Duodenal mucosa (tissue), 2 donors: ENCODE data around the gene CPE.

Experiments
- H3K27ac ChIP-seq: one replicate; pipeline ENCODE4 v1.7.0; 2013; ENCODE audit warnings: low read depth, low read length
- H3K27me3 ChIP-seq, 2 donors: one replicate each; pipeline ENCODE4 v1.7.0; 2013; ENCODE audit warnings: low read length in 2 of 2, control low read depth in 1 of 2; ENCODE audit not compliant: insufficient read depth in 2 of 2, control insufficient read depth in 1 of 2
- H3K36me3 ChIP-seq, 2 donors: one replicate each; pipeline ENCODE4 v1.7.0; 2013; ENCODE audit warnings: low read length in 2 of 2, control low read depth in 1 of 2; ENCODE audit not compliant: insufficient read depth in 2 of 2, control insufficient read depth in 1 of 2
- H3K4me1 ChIP-seq, 2 donors: one replicate each; pipeline ENCODE4 v1.7.0; 2013; ENCODE audit warnings: low read length in 2 of 2, control low read depth in 1 of 2; ENCODE audit not compliant: insufficient read depth in 2 of 2, control insufficient read depth in 1 of 2
- H3K4me3 ChIP-seq, 2 donors: one replicate each; pipeline ENCODE4 v1.7.0; 2013; ENCODE audit warnings: low read length in 2 of 2, low read depth in 1 of 2
- H3K9ac ChIP-seq, 2 donors: one replicate each; pipeline ENCODE4 v1.7.0; 2013; ENCODE audit warnings: low read length in 2 of 2, low read depth in 1 of 2
- H3K9me3 ChIP-seq, 2 donors: one replicate each; pipeline ENCODE4 v1.7.0; 2013; ENCODE audit warnings: low read length in 2 of 2, control low read depth in 1 of 2; ENCODE audit not compliant: control insufficient read depth in 1 of 2

The CPE gene

DNA sequence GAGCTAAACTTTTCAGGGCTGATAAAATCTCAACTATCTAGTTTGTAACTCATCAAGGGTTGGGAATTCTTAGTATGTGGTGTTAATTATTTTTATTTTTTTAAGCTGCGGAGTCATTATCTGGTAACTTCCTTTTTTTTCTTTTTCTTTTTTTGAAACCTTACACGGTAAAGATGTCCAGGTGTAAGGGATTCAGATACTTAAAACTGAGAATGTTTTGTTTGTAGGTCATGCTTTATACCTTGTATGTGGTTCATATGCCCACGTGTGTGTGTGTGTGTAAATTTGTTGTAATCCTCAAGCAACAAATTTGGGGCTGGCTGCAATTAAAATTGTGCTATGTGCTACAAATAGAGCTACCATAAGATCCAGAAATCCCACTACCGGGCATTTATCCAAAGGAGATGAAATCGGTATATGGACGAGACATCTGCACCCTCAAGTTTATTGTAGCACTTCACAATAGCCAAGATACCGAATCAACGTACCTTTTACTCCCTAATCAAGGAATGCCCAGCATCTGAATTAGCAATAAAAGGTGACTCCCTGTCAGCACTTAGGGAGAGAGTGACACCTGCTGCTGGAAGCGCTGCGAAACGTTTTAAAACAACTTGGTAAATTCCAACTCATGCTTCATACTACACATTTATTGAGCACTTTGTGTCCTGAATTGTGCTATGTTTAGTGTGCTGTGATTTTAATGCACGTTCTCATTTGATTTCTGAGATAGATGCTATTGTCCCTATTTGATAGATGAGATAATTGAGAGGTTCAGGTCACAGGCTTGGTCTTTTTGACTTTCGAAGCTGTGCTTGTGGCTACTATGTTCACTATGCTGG, 35.2 kb upstream of the CPE start:
- no peaks in the 10 kb centered on the region for H3K27me3 ChIP-seq
- H3K36me3 ChIP-seq, result peaks cover 8 to 37% of the 10 kb centered on the region in 2 donors
- H3K9ac ChIP-seq, result no peak overlapping the region
- H3K4me1 ChIP-seq, result no peaks in the 10 kb centered on the region
- H3K9me3 ChIP-seq, result no peaks in the 10 kb centered on the region
- H3K27ac ChIP-seq, result no peak overlapping the region
- no peak overlapping the region for H3K4me3 ChIP-seq

DNA sequence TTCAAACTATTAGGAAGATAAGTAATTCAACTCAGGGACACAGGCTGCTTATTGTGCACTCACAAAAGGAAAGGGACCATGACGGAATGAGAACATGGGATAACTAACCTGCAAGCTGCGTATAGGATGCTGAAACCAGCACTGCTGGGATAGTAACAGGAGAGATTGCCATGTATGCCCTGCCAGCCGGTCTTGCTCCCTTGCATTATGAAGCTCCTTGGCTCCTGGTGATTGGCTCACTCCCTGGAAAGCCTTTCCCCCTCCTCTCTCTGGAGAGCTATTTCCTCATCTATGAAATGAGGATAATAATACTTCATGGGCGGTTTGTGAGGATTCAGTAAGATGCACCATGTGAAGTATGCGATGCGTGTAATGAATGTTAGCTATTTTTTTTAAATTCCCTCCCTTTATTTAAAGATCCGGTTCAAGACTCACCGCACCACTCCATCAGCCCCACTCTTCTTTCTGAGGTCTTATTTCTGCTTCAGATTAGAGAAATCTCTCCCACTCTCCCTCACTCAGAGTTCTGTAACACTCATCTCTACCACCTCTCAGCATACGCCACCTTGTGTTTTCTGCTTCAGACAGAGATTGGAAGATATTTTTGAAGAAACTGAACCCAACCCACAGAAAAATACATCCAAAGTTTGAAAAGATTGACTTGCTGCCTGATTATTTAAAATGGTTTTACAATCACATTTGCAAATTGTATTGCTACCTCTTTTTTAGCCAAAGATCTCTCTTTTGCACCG, 33.0 kb upstream of the CPE start:
- Histone ChIP-seq H3K9ac (no peak overlapping the region), H3K9me3 (no peaks in the 10 kb centered on the region), H3K4me1 (no peaks in the 10 kb centered on the region), H3K4me3 (no peak overlapping the region), H3K27me3 (no peaks in the 10 kb centered on the region), H3K27ac (no peak overlapping the region), H3K36me3 (peaks cover 0 to 16% of the 10 kb centered on the region in 2 donors)

DNA sequence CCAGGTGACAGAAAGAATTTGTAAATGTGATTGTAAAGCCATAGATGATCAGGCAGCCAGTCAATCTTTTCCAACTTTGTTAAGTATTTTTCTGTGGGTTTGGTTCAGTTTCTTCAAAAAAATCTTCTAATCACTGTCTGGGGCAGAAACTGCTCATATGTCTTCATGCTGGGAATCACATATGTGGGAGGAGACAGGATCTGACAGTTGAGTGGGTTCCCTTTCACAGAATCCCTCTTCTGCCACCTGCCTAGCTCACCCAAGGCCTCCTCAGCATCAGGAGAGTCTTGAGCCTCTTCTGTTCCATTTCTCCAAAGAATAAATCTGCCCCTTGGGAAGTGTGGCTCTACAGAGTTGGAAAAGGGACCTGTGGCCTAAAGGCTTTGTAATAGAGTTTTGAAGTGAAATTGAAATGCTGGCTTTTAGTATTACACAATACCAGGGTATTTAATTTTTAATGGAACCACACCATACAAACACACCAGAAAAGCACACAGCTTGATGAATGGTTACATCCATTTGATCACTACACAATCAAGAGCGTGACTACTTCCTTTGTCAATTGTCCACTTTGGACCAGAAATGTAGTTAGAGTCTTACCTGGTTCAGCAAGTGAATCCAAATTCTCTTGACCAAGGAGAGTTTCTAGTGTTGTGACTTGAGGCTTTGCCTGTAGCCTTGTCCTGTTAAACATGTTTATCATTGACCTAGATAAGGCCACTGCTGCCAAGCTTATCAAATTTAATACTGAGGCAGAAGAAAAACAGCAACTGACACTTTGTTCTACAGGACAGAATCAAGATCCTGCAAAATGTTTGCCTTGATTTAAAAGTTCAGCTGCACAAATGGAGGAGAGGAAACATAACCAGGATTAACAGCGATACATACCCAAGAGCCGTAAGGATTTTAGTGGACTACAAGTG, 30.9 kb upstream of the CPE start:
- peaks cover 0 to 6% of the 10 kb centered on the region in 2 donors for H3K36me3 ChIP-seq
- no peaks in the 10 kb centered on the region for H3K9me3 ChIP-seq
- H3K27me3 ChIP-seq, result no peaks in the 10 kb centered on the region
- H3K4me1 ChIP-seq, result no peaks in the 10 kb centered on the region
- H3K27ac ChIP-seq, result no peak overlapping the region
- H3K4me3 ChIP-seq, result no peak overlapping the region
- H3K9ac ChIP-seq, result no peak overlapping the region

DNA sequence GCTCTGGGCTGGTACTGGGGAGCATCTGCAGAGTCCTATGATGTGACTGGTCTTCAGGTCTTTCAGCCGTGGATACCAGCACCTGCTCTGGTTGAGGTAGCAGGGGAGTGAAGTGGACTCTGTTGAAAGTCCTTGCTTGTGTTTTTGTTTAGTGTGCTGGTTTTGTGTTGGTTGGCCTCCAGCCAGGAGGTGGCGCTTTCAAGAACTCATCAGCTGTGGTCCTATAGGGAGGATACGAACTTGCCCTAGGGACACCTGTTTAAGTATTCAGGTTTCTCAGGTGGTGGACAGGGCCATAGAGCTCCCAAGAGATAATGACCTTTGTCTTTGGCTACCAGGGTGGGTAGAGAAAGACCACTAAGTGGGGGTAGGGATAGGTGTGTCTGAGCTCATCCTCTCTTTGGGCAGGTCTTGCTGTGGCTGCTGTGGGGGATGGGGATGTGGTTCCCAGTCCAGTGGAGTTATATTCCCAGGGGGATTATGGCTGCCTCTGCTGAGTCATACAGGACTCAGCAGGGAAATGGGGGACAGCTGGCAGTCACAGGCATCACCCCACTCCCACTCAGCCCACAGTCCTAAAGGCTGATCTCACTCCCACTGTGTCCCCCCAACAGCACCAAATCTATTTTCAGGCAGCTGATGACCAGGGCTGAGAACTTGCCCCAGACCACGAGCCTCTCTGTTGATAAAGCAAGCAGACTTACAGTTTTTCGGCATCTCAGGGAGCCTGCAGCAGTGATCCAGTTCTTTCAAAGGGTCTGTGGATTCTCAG, 27.3 kb upstream of the CPE start:
- Histone ChIP-seq H3K36me3 (no peaks in the 10 kb centered on the region), H3K4me3 (no peak overlapping the region), H3K4me1 (no peaks in the 10 kb centered on the region), H3K27me3 (peaks cover 0 to 3% of the 10 kb centered on the region in 2 donors), H3K9me3 (no peaks in the 10 kb centered on the region), H3K9ac (no peak overlapping the region), H3K27ac (no peak overlapping the region)

DNA sequence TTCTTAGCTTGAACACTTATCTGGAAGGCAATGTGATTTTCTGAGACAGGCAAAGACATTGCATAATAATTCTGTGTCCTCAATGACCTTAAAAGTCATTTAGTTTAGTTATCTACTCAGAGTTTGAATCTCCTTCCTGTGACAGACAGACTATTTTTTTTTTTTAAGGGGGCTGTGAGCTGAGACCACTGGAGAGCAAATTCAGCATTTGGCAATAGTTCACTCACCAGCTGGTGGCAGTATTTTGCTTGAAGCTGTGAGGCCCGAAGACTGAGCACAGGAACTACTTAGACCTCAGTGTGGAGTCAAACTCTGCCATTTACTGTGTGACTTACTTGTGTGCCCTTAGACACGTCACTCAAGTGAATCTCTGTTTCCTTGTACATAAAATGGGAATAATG, 22.9 kb upstream of the CPE start:
- no peak overlapping the region for H3K27ac ChIP-seq

DNA sequence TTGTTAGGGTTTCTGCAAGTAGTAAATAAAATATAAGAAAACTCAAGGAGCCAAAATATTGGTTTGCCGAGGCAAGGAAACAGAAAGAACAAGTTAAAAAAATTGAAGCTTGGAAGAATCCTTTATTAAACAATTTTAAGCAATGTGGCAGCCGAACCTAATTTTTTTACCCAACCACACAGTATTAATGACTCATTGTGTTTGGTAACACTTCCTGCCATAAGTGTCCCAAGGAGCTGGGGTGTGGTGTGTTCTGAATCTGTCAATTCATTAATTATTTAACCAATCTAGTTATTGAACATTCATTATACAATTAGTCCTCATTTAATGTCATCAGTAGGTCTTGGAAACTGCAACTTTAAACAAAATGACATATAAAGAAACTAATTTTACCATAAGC, 19.3 kb upstream of the CPE start:
- Histone ChIP-seq H3K4me3 (no peak overlapping the region), H3K27ac (no peak overlapping the region), H3K4me1 (peaks cover 0 to 2% of the 10 kb centered on the region in 2 donors), H3K9ac (no peak overlapping the region), H3K9me3 (no peaks in the 10 kb centered on the region), H3K27me3 (peaks cover 0 to 3% of the 10 kb centered on the region in 2 donors), H3K36me3 (no peaks in the 10 kb centered on the region)

More for the DNA sequence above, 22.9 kb upstream of the CPE start:
- Histone ChIP-seq H3K27me3 (peaks cover 0 to 3% of the 10 kb centered on the region in 2 donors), H3K9me3 (no peaks in the 10 kb centered on the region), H3K36me3 (no peaks in the 10 kb centered on the region), H3K9ac (no peak overlapping the region), H3K4me3 (no peak overlapping the region), H3K4me1 (no peaks in the 10 kb centered on the region)

DNA sequence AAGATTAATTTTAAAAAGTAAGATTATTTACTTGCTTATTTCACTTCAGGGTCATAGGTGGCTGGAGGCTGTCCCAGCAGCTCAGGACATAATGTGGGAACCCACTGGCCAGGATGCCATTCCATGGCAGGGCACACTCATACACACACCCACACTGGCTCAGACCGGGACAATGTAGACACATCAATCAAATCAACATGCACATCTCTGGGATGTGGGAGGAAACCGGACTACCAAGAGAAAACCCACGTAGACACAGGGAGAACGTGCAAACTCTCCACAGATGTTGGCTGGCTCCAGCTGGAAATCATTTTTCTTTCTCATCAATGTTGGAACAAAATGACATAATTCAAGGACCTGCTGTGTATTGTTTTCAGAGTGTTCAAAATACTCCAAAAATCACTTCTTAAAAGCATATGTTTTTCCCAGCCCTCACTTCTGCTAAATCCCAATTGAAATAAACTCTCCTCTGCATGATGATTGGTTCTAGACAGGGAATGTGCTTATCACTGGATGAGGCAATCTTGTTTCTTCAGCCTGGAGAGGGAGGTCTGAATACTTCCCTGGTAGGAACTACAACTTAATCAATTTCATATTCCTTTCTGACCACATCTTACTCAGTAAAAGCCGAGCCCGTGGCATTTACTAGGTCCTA, 18.6 kb upstream of the CPE start:
- no peaks in the 10 kb centered on the region for H3K36me3 ChIP-seq
- H3K9me3 ChIP-seq, result no peaks in the 10 kb centered on the region
- peaks cover 5 to 9% of the 10 kb centered on the region in 2 donors for H3K4me1 ChIP-seq
- peaks cover 0 to 3% of the 10 kb centered on the region in 2 donors for H3K27me3 ChIP-seq
- no peak overlapping the region for H3K9ac ChIP-seq
- no peak overlapping the region for H3K27ac ChIP-seq
- H3K4me3 ChIP-seq, result no peak overlapping the region

DNA sequence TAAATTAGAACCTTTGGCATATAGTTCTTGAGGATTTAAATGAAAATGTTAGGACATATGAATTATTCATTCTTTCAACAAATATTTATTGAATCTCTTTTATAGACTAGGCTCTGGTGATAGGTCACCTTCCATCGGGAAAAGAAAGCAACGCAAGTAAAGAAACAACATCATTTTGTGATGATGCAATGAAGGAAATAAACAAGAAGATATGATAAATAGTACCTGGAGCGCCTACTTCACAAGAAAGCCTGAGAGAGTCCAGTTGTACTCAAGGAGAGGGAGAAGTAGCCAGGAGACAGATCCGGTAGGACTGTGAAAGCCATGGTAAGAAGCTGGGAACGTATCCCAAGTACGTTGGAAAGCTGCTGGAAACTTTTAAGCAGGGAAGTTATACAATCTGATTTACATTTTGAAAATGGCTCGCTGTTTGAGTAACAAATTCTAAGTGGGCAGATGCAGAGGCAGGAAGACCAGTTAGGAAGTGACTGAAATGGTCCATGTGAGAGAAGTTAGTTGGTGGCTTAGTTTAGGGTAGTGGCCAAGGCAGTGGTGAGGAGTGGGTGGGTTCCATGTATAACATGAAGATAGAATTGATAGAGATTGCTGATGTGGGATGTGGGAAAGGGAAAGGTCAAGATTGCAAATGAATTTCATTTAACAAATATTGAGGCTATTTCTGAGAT, 17.7 kb upstream of the CPE start:
- Histone ChIP-seq H3K4me3 (no peak overlapping the region), H3K9me3 (no peaks in the 10 kb centered on the region), H3K27ac (no peak overlapping the region), H3K4me1 (peaks cover 6 to 10% of the 10 kb centered on the region in 2 donors), H3K27me3 (no peaks in the 10 kb centered on the region), H3K9ac (no peak overlapping the region), H3K36me3 (no peaks in the 10 kb centered on the region)

DNA sequence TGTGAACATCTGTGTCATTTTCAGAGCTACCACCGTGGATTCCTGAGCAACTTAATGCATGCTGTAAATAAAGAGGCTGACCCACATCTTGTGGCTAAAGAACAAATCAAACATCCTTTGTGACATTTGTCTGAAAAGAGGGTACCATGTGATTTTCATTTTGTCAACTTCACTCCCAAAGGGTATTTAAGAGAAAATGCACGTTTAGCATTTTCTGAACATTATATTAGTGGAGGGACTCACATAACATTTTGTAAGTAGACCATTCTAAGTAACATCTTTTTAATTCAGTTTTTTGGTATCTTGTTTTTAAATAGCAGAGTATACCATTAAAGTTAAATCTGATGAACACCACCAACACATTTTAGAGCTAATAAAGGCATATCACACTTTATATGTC, 17.0 kb upstream of the CPE start:
- no peaks in the 10 kb centered on the region for H3K27me3 ChIP-seq
- no peaks in the 10 kb centered on the region for H3K9me3 ChIP-seq
- no peak overlapping the region for H3K9ac ChIP-seq
- no peak overlapping the region for H3K4me3 ChIP-seq
- no peak overlapping the region for H3K27ac ChIP-seq
- peaks cover 6 to 10% of the 10 kb centered on the region in 2 donors for H3K4me1 ChIP-seq
- H3K36me3 ChIP-seq, result no peaks in the 10 kb centered on the region
